Left lung (tissue), 10 donors: ENCODE results near the gene DDN. TPM values are rescaled to one million over a fixed set of nuclear protein-coding genes. Genes with fewer than 3 reads are reported as not detected.

ENCODE experiments used
- ATAC-seq: fragments of 200-7000 bp; cut with Tn5 transposase; one replicate; pipeline ENCODE4 v1.9.1; 2020; ENCODE audit warnings: moderate library complexity
- DNase-seq, 4 donors: peaks; one replicate each; pipeline ENCODE4 v3.0.0-alpha.2; 2013 to 2020
- H3K27ac ChIP-seq, 2 donors: fragments of 200-600 bp; sonication (generic) in 1 of 2; one replicate each; pipeline versions ENCODE4 v1.5.0 to v1.8.0; 2020 to 2021
- H3K27me3 ChIP-seq, 2 donors: fragments of 200-600 bp; sonication (generic) in 1 of 2; one replicate each; pipeline versions ENCODE4 v1.5.0 to v1.8.0; 2020 to 2021
- H3K36me3 ChIP-seq, 2 donors: fragments of 200-600 bp; sonication (generic) in 1 of 2; one replicate each; pipeline versions ENCODE4 v1.5.0 to v1.8.0; 2020 to 2021
- H3K4me1 ChIP-seq, 2 donors: fragments of 200-600 bp; one replicate each; pipeline ENCODE4 v1.8.0; 2021
- H3K4me3 ChIP-seq, 2 donors: fragments of 200-600 bp; sonication (generic) in 1 of 2; one replicate each; pipeline versions ENCODE4 v1.5.0 to v1.8.0; 2020 to 2021; ENCODE audit warnings: mild to moderate bottlenecking in 1 of 2
- H3K9me3 ChIP-seq, 2 donors: fragments of 200-600 bp; sonication (generic) in 1 of 2; one replicate each; pipeline versions ENCODE4 v1.5.0 to v1.8.0; 2020 to 2021
- intact Hi-C, 2 donors: fragments of 100-400 bp; cut with DNase I; formaldehyde crosslinking; loops; one replicate each; pipeline versions ENCODE4 v1.11.2 to v1.14.2; 2022
- polyA plus RNA-seq, 6 donors: library from polyadenylated mRNA; unstranded; fragments of 120-200 nt; gene quantifications; one replicate each; pipeline ENCODE4 v1.2.1, GENCODE V29; 2013; ENCODE audit not compliant: insufficient read length in 6 of 6
- total RNA-seq, 2 donors: library from RNA; stranded (reverse); fragmentation: NEBNext Ultra II Directional; extraction: Animal tissue kit (Norgen Biotek cat#: 25700); gene quantifications; one replicate each; pipeline ENCODE4 v1.2.1, GENCODE V29; 2021
- TF ChIP-seq, protein P1 (sequence below), 2 donors: fragments of 200-600 bp; sonication (generic) in 1 of 2; IDR thresholded peaks; one replicate each; pipeline versions ENCODE4 v1.5.0 to v1.8.0; 2021; ENCODE audit warnings: antibody characterized with exemption in 2 of 2
- donor health status: DM: no; HTN: yes; CAD: no.
- donor health status: DM: no; HTN: no; CAD: no.

The DDN gene
- total and polyA plus RNA-seq, 8 donors: 0.06 to 0.68 (median 0.23) TPM

DNA sequence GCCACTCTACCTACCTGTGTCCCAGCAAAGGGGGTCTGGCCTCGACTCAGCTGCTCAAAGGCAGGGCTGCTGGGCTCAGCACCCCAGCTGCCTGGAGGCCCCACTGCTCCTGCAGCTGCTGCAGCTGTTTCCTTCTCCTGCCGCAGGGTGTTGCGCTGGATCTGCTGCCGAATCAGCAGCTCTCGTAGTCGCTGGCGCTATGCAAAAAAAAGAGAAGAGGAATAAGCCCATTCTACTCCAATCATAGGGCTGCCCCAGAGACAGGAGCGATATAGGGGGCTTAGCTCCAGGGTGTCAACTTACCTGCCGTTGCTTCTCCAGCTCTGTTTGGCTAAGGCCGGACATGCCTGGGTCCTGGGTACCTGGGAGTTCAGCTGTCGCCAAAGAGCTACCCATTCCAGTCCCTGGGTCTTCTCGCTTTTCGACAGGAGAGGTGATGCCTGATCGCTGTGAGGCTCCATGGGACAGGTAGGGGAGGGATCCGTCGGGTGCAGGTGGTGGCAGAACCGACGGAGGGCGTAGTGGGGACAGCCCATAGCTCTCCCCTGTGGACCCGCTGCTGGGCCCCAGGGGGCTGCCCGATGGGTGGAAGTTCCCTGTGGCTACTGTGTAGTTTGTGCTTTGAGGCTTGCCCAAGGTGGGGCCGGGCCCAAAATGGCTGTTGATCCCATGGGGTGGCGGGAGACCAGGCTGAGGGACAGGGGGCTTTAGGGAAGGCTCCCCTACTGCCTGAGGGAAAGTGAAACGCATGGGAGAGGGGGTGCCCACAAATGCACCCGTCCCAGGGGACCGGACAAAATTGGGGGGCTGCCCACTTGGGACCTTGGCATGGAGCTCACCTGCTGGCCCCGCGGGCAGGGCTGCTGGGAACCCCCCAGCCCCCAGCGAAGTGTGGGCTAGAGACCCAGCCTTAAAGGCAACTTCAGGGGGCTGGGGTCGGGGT, 40.5 kb upstream of the DDN start:
- H3K4me1 ChIP-seq: no peaks in the 10 kb centered on the region
- no peaks in the 10 kb centered on the region for H3K9me3 ChIP-seq
- DNase-seq (peak in 1 of 4 donors; percentile 68), ATAC-seq (no peak)
- intact Hi-C loops: no loop called here
- TF ChIP-seq, protein P1, sequence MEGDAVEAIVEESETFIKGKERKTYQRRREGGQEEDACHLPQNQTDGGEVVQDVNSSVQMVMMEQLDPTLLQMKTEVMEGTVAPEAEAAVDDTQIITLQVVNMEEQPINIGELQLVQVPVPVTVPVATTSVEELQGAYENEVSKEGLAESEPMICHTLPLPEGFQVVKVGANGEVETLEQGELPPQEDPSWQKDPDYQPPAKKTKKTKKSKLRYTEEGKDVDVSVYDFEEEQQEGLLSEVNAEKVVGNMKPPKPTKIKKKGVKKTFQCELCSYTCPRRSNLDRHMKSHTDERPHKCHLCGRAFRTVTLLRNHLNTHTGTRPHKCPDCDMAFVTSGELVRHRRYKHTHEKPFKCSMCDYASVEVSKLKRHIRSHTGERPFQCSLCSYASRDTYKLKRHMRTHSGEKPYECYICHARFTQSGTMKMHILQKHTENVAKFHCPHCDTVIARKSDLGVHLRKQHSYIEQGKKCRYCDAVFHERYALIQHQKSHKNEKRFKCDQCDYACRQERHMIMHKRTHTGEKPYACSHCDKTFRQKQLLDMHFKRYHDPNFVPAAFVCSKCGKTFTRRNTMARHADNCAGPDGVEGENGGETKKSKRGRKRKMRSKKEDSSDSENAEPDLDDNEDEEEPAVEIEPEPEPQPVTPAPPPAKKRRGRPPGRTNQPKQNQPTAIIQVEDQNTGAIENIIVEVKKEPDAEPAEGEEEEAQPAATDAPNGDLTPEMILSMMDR (IDR thresholded peaks at IDR 0.05): no peak
- no peak overlapping the region for H3K4me3 ChIP-seq
- no peak overlapping the region for H3K27ac ChIP-seq
- H3K27me3 ChIP-seq: no peaks in the 10 kb centered on the region
- H3K36me3 ChIP-seq: peaks cover 6 to 100% of the 10 kb centered on the region in 2 donors

DNA sequence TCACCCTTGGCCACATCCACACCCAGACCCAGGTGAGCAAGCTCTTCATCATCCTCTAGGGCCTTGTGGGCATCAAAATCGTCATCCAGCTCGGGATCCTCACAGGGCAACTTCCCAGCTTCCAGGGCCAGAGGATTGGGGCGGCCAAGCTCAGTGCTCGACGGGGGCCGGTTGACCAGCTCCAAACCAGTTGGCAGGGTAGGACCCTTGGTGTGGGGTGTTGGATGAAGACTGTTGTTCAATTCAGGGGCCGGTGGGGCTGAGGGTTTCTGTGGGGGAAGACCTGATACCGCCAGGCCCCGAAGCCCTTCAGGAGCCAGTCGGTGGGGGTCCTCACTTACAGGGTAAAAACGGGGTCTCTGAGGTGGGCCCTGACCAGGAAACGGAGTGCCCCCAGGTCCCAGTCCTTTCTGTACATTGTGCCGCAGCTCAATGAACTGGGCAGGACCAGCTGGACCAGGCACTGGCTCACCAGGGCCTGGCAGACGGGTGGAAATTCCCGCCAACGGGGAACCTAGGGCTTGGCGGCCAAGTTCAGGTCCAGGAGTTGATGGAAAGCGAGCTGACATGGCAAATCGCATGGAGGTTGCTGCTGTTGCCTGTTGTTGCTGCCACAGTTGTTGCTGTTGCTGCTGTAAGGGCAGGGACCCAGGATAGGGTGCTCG, 39.2 kb upstream of the DDN start:
- no peaks in the 10 kb centered on the region for H3K4me1 ChIP-seq
- no peaks in the 10 kb centered on the region for H3K9me3 ChIP-seq
- H3K27me3 ChIP-seq: no peaks in the 10 kb centered on the region
- H3K36me3 ChIP-seq: peaks cover 4 to 100% of the 10 kb centered on the region in 2 donors
- TF ChIP-seq, protein P1 (IDR thresholded peaks at IDR 0.05): no peak
- H3K4me3 ChIP-seq: no peak overlapping the region
- DNase-seq: peak in 1 of 4 donors; percentile 53
- no peak overlapping the region for H3K27ac ChIP-seq
- intact Hi-C loops: no loop called here
- ATAC-seq: no peak

DNA sequence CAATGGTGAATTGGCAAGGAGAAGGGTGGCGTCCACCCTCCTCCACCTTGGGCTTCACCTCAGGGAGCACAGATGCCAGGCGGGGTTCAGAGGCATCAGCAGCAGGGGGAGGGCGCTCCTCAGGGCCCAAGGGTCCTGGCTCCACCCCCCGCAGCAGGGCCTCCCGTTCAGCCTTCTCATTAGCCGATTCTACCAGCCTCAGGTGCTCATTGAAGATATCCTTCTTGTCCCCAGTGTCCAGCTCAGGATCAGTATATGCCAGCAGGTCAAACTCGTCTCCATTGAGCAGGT, 38.7 kb upstream of the DDN start:
- DNase-seq (peak in 1 of 4 donors; percentile 41), ATAC-seq (no peak)
- Histone ChIP-seq H3K27me3 (no peaks in the 10 kb centered on the region), H3K4me3 (no peak overlapping the region), H3K4me1 (no peaks in the 10 kb centered on the region), H3K27ac (no peak overlapping the region), H3K9me3 (no peaks in the 10 kb centered on the region), H3K36me3 (peaks cover 0 to 100% of the 10 kb centered on the region in 2 donors)
- intact Hi-C loops: no loop called here
- TF ChIP-seq, protein P1 (IDR thresholded peaks at IDR 0.05): no peak

DNA sequence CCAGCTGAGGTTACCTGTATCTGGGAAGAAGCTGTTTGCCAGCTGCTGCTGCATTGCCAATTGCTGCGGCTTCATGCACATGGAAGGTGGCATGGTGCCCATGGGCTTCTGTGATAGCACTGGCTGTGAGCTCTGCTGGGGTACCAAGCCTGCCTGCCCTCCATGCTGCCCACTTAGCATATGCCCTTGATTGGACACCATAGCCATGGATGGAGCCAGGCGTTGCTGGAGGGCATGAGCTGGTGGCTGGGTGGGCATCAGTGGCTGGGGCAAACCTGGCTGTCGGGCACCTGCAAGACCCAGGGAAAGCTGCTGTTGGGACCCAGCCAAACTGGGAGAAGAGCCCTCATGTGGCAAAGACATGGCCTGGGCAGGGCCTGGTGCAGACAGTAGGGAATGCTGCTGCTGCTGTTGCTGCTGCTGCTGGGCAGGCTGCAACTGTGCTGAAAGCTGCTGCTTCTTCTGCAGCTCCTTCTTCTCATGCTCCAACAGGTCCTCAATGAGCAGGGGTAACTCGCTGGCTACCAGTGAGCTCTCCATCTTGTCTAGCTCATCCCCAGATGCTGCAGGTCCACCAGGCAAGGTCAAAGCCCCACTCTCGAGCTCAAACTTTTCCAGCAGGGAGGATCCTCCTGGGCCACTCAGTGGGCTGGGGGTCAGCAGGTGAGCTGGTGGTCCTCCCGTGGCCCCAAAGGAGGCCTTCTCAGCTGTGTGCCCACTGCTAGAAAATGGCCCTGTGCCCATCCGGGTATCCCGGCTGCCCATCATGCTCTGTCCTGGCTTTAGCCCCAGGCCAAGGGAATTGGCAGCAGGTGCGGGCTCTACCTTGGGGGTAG, 38.2 kb upstream of the DDN start:
- no peaks in the 10 kb centered on the region for H3K9me3 ChIP-seq
- H3K27me3 ChIP-seq: no peaks in the 10 kb centered on the region
- H3K27ac ChIP-seq: no peak overlapping the region
- H3K36me3 ChIP-seq: peaks cover 0 to 100% of the 10 kb centered on the region in 2 donors
- TF ChIP-seq, protein P1 (IDR thresholded peaks at IDR 0.05): no peak
- ATAC-seq (no peak), DNase-seq (no peak)
- H3K4me1 ChIP-seq: no peaks in the 10 kb centered on the region
- no peak overlapping the region for H3K4me3 ChIP-seq
- intact Hi-C loops: no loop called here
